ENCODE measurements around the gene CLCA2.

DNA sequence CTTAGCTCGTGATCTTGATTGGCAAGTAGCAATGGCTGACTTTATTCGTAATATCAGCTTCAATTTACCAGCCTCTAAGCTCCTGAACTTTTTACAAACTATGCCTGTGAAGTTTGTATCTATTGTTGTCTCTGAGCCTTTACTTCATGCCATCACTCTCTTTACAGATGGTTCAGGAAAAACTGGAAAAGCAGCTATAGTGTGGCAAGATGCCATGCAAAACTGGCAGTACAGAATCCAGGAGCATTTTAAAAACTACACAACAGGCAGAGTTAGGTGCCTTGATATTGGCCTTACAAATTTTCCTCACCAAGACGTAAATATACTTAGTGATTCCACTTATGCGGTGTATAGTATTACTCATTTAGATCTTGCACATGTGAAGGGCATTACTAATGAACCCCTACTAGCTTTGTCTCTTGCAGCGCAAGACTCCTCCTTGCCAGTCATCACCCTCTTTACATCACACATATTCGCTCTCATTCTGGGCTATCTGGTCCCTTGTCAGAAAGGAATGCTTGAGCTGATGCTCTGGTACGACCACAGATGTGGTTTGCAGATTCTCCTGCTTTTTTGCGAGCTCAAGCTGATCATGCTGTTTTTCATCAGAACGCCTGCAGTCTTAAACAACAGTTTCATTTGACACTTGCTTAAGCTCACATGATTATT, 81.1 kb downstream of the CLCA2 start:
- TF ChIP-seq, protein P1, sequence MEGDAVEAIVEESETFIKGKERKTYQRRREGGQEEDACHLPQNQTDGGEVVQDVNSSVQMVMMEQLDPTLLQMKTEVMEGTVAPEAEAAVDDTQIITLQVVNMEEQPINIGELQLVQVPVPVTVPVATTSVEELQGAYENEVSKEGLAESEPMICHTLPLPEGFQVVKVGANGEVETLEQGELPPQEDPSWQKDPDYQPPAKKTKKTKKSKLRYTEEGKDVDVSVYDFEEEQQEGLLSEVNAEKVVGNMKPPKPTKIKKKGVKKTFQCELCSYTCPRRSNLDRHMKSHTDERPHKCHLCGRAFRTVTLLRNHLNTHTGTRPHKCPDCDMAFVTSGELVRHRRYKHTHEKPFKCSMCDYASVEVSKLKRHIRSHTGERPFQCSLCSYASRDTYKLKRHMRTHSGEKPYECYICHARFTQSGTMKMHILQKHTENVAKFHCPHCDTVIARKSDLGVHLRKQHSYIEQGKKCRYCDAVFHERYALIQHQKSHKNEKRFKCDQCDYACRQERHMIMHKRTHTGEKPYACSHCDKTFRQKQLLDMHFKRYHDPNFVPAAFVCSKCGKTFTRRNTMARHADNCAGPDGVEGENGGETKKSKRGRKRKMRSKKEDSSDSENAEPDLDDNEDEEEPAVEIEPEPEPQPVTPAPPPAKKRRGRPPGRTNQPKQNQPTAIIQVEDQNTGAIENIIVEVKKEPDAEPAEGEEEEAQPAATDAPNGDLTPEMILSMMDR (IDR thresholded peaks at IDR 0.05; ENCODE audit: extremely low read depth in 1 of 2, insufficient read depth in 1 of 2, low read depth in 1 of 2, low read length in 2 of 2), result no peak
- TF ChIP-seq, protein P2, sequence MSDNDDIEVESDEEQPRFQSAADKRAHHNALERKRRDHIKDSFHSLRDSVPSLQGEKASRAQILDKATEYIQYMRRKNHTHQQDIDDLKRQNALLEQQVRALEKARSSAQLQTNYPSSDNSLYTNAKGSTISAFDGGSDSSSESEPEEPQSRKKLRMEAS (IDR thresholded peaks at IDR 0.05; ENCODE audit: insufficient read depth, insufficient read length), result no peak
- TF ChIP-seq POLR2A (IDR thresholded peaks at IDR 0.05; ENCODE audit: low read depth, low read length) (no peak), EZH2 (IDR thresholded peaks at IDR 0.05; ENCODE audit: borderline replicate concordance, low read depth, low read length, severe bottlenecking) (no peak), GATA2 (IDR thresholded peaks at IDR 0.05; ENCODE audit: insufficient read depth, insufficient read length, low read depth, low read length) (no peak), JUN (IDR thresholded peaks at IDR 0.05; ENCODE audit: borderline replicate concordance, insufficient read depth, insufficient read length, low read depth) (no peak), POLR2AphosphoS5 (IDR thresholded peaks at IDR 0.05; ENCODE audit: insufficient read depth, low read depth, low read length) (no peak), FOS (IDR thresholded peaks at IDR 0.05; ENCODE audit: borderline replicate concordance, insufficient read depth, low read length) (no peak)
